GM18508 (cell line): ENCODE measurements around the gene SULT1B1.

Experiments used
- ATAC-seq: cut with Tn5 transposase; IDR thresholded peaks from one replicate; pipeline ENCODE4 v1.9.1; 2021; ENCODE audit warnings: moderate number of reproducible peaks; ENCODE audit not compliant: insufficient read depth, unreplicated experiment

The SULT1B1 gene

DNA sequence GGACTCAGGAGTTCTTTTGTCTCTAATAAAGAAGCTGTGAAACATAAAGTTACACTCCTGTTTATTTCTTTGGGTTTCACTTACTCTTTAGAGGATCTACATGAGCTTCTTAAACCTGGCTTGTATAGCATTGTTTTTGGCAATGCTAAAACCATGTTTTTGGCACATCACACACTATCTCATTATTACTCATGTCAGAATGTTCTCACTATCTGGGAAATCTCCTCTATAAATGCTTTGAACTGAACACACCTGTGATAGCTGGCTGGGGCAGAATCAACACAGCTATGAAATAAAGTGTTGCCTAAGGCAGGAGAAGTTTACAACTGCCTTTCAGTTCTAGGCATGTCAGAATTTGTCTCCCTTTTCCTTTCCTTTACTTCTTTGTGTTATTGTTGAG is 52.6 kb downstream of the SULT1B1 start:
- no peak for ATAC-seq

GRCh38 chr4:69702201-69702600 is 58.2 kb downstream of the SULT1B1 start:
- no peak for ATAC-seq

DNA sequence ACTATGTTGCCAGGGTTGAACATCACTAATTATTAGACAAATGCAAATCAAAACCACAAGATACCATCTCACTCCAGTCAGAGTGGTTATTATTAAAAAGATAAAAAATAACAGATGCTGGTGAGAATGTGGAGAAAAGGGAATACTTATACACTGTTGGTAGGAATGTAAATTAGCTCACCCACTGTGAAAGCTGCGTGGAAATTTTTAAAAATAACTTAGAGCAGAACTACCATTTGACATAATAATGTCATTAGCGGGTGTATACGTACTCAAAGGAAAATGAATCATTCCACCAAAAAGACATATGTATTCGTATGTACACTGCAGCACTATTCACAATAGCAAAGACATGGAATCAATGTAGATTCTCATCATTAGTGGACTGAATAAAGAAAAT is 58.7 kb downstream of the SULT1B1 start:
- no peak for ATAC-seq

- no peak for ATAC-seq
Measured at GRCh38 chr4:69697536-69698242, 62.7 kb downstream of the SULT1B1 start.

- no peak for ATAC-seq
Measured at GRCh38 chr4:69689599-69689998, 70.8 kb downstream of the SULT1B1 start.

GRCh38 chr4:69684804-69685203 is 75.6 kb downstream of the SULT1B1 start:
- no peak for ATAC-seq
